GM19099 (cell line): Measurements from ENCODE around the gene RAP1A.

Experiments
- POLR2A ChIP-seq: IDR thresholded peaks from 3 replicates; pipeline ENCODE4 v1.6.1; 2011; ENCODE audit warnings: low read depth; ENCODE audit not compliant: insufficient read length; ENCODE audit errors: extremely low read depth

RAP1A gene

DNA sequence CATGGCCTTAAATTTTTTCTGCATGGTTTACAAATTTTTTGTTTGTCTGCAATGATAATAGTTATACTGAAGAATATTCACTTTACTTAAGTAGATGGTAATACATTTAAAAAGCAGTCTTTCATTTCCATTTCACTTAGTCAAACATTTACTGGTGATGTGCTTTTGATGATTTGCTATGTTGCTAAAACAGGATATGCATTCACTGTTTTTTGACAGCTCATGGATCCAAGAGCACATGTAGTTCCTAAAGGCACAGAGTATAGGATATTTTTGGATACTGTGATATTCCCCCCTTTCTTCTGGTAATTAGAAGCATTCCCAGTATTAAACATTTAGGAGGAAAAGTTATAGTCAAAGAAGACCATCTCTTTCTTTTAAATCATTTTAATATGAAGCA, 45.9 kb downstream of the RAP1A start:
- TF ChIP-seq POLR2A, result no peak

DNA sequence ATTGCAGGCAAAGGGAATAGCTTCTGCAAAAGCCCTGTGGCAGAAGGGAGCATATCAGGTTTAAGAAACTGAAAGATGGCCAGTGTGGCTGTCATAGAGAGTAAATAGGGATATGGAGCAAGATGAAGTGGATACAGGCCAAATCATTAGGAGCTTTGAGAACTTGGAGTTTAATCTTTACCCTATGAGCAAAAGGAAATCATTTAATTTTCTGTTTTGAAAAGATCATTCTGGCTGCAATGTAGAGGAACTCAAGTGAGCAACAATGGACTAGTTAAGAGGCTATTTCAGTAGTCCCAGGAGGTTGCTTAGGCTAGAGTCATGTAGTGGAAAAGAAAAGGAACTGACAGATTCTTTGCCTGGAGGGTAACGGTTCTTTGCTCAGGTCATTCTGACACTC, 47.2 kb downstream of the RAP1A start:
- TF ChIP-seq POLR2A, result no peak

GRCh38 chr1:111669268-111669667, 49.7 kb downstream of the RAP1A start:
- TF ChIP-seq POLR2A, result no peak

DNA sequence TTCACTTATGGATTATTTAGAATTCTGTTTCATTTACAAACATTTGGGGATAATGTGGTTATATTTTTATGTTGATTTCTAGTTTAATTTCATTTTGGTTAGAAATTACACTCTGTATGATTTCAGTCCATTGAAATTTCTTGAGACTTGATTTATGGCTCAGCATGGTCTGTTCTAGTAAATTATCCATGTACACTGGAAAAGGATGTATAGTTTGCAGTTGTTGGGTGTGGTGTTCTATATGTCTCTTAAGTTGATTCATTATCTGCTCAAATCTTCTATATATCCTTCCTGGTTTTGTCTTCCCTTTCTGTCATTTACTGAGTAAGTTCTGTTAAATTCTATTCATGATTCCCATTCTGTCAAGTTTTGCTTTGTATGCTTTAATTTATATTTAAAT, 52.3 kb downstream of the RAP1A start:
- no peak for TF ChIP-seq POLR2A

DNA sequence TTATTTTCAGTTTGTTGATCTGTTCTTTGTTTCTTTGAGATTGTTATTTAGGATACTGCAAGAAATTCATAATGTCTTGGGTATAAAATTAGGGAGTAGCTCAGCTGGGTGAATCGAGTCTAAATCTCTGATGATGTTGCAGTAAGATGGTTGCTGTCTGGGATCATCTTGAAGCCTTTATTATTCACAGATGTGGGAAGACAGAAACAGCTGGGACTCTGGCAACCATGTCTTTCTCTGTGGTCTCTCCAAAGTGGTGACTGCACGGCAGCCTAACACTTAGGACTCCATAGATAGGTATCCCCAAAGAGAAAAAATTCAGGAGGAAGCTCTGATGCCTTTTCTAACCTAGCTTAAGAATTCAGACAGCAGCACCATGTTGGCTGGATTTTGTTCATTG, 52.7 kb downstream of the RAP1A start:
- no peak for TF ChIP-seq POLR2A

- no peak for TF ChIP-seq POLR2A
Measured at GRCh38 chr1:111677604-111678003, 58.0 kb downstream of the RAP1A start.

GRCh38 chr1:111679541-111679940, 60.0 kb downstream of the RAP1A start:
- TF ChIP-seq POLR2A, result no peak

DNA sequence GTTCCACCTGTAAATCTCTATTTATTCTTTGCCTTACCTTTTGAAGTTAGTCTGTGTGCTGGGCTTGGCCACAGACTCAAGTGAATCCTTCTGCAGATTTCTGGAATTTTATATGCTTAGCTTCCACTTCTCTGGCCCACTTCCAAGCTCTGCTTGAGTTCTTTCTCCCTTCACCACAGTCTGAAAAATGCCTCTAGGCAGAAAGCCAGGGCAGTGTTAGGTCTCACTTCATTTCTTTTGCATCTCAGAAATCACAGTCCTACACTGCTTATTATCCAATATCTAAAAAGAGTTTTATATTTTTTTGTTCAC, 70.7 kb downstream of the RAP1A start:
- no peak for TF ChIP-seq POLR2A

- TF ChIP-seq POLR2A, result no peak
Measured at GRCh38 chr1:111691886-111692285, 72.3 kb downstream of the RAP1A start.

DNA sequence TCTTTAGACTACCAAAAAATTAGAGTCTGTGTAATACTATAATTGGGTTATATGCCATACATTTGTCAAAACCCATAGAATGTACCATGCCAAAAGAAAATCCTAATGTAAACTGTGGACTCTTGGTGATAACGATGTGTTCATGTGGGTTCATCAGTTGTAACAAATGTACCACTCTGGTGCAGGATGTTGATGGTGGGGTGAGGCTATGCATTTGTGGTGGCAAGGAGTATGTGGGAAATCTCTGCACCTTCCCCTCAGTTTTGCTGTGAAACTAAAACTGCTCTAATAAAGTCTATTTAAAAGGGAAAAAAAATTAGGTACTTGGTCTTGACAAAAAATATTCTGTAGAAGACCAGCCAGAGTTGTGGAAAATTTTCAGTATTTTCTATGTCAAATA, 76.2 kb downstream of the RAP1A start:
- no peak for TF ChIP-seq POLR2A

DNA sequence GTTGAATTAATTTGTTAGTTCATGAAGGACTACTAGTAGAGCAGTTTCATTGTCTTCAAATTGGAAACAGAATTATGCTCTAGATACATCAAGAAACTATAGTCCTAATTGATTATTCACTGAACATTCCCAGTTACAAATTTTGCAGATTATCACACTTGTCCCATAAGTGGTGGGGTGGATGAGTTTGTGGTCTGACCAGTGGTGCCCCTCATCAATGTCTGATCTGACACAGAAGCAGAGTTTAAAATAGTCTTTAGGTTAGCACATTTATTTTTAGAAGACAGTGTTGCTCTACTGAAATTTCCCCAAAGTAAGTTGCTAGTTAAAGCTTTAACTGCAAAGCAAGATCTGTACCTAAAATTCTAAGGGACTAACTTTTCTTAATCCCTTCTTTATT, 76.7 kb downstream of the RAP1A start:
- no peak for TF ChIP-seq POLR2A

- no peak for TF ChIP-seq POLR2A
Measured at GRCh38 chr1:111699268-111699667, 79.7 kb downstream of the RAP1A start.

DNA sequence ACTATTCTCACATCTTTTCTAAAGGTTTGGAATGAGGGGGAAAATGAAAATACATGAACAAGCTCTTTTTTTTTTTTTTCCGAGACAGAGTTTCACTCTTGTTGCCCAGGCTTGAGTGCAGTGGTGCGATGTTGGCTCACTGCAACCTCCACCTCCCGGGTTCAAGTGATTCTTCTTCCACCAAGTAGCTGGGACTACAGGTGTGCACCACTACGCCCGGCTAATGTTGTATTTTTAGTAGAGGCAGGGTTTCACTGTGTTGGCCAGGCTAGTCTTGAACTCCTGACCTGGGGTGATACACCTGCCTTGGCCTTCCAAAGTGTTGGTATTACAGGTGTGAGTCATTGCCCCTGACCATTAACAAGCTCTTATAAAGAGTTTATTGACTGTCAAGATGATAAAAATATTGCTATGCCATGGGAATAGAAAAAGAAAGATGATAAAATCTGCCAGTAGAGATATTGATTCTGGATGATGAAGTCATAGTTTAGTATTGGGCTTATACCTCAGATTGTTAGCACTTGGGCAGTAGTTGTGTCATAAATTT, 83.0 kb downstream of the RAP1A start:
- TF ChIP-seq POLR2A, result no peak

- TF ChIP-seq POLR2A, result no peak
Measured at GRCh38 chr1:111704240-111704639, 84.7 kb downstream of the RAP1A start.

DNA sequence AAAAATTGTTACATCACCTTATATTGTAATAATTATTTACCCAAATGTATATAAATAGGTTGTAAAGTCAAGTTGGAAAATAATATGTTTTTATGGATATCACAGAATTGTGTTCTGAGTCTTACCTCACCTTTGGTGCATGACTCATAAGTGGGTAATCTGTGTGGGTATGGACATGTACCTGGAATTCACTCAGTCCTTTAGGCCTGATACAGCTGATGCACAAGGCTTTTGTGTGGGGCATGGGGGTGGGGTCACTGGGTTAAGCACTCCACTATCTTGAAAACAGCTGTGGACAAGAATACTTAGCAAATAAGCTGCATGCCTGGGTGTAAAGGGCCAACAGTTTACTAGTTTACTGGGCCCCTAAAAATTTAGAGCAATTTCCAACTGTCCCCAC, 85.2 kb downstream of the RAP1A start:
- TF ChIP-seq POLR2A, result no peak

GRCh38 chr1:111705841-111706240, 86.3 kb downstream of the RAP1A start:
- TF ChIP-seq POLR2A, result no peak

DNA sequence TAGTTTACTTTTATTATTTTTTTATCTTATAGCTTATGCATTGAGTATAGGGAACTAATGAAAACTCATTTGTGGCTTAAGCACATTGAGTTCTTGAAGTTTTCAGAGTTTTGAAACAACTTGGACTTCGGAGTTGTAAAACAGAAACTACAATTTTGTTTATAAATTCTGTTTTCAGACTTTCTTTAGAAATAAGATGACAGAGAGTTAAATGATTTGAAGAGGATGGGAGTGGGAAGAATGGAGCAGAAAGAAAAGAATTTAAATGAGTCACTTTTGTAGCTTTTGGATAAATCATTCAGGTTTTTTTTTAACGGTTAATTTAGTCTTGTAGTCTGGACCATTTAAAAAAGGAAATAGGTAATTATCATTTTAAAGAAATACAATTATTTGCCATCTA, 87.3 kb downstream of the RAP1A start:
- no peak for TF ChIP-seq POLR2A

GRCh38 chr1:111707906-111708305, 88.3 kb downstream of the RAP1A start:
- no peak for TF ChIP-seq POLR2A

DNA sequence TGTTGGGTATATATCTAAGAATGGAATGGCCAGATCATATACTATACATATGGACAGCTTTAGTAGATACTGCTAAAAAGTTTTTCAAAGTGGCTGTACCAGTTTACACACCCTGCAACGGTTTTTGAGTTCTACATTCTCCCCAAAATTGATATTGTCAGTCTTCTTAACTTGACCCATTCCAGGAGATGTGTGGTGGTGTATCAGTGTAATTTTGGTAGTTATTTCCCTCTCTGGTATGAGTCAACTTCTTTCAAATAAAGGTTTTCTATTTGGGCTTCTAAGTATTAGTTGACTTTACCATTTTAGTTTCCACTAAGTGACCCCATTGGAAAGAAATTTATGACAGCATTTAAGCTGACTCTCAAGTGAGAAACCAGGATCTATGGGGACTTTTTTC, 90.4 kb downstream of the RAP1A start:
- no peak for TF ChIP-seq POLR2A

GRCh38 chr1:111716333-111716732, 96.7 kb downstream of the RAP1A start:
- no peak for TF ChIP-seq POLR2A
